Activated CD8-positive, alpha-beta memory T cell treated with anti-CD3 and anti-CD28 coated beads, Interleukin-2, amount 50 U/mL, for 1 hour (primary cell): Measurements from ENCODE around the gene TMEM37.

ENCODE experiments used
- DNase-seq: peaks from one replicate; pipeline ENCODE4 v3.0.0-alpha.2; 2020; ENCODE audit errors: extremely low read depth

The TMEM37 gene

DNA sequence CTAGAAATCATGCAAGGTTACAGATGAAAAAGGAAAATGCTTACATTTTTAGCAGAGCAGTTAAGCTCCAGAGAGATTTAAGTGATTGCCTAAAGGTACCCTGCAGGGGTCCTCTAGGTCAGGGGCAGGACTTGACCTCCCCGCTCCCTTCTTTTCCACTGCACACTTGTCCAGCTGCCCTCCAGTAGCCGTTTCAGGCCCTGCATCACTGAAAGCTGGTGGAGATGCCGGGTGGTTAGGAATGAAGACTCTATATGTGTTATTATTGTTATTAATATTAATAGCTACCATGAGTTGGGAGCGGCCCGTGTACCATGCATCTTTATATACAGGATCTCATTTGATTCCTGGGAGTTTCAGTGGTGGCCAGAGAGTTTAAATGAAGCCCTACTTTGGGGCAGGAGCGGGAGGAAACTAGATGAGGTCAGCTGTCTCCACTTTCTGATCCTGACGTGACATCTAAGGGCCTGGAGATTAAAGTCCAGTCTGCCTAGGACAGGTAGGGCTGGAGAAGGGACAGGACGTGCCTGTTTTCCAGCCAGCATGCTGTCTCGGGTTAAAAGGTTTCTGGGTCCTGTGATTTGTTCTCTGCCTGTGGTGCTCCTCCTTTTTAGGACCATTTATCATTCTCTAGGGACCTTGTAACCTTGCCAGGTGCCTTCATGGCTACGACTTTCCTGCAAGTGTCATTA, 2.1 kb downstream of the TMEM37 start:
- DNase-seq, result no peak

DNA sequence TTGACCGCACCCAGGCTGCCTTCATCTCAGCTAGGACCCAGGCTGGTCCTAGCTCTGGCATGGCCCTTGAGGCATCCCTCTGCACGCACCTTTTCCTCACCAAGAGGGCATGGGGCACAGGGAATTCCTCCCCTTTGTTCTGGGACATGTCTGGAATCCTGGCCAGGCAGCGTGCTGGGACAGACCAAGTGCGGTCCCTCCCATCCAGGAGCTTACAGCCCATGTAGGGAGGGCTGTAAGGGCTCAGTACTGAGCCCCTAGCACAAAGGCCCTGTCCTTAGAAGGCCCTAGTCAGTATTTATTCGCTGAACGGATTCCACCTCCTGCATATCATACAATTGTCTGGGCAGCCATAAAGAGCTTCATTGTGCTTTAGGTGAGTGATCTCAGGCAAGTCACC, 3.0 kb downstream of the TMEM37 start:
- no peak for DNase-seq

DNA sequence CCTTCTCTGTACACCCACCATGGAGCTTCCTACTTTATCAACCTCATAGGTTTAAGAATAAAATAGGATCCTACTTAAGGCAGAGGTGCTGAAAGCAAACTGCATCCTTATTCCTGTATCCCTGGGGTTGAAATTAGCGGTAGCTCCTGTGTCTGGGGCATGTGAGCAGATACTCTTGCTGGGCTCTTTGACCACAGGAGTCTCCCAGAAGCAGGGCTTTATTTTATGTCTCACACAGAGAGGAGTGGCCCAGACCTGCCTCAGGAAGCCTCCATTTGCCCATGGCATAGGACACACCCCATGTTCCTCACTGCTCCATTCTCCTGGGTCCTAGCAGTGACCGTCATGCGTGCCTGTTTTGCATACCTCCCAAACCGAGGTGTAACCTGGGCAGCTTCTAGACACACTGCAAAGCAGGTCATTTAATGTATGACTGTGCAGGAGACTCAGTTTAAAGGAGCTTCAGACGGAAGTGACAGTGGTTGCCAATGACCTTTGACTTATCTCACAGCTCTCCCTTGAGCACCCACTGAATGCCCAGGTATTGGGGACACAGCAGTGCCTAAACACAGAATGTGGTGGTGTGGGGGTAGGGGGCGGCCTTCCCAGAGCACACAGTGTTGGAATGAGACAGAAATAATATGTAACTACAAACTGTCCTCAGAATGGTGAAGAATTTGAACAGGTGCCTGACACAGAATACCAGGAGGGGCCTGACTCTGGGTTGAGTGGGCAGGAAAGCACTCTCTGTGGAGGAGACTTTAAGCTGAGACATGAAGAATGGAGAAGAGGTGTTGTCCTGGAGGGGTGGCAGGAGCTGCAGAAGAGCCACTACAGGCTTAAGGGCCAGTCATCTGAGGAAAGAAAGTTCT, 3.7 kb downstream of the TMEM37 start:
- no peak for DNase-seq

DNA sequence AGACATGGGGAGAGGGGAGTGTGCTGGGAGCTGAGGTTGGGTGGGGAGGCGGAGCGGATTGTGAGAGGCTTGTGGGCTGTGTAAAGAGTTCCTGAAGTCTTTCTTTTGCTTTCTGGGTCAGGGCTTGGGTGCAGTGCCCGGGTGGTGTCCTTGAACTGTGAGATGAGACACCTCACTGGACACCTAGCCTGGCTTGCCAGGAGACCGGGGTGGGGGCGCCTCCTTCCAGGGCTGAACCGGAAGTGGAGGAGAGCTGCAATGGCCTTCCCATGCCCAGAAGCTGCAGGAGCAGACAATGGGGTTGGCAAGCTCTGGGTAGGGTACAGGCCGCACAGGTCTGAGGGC, 4.3 kb downstream of the TMEM37 start:
- no peak for DNase-seq

DNA sequence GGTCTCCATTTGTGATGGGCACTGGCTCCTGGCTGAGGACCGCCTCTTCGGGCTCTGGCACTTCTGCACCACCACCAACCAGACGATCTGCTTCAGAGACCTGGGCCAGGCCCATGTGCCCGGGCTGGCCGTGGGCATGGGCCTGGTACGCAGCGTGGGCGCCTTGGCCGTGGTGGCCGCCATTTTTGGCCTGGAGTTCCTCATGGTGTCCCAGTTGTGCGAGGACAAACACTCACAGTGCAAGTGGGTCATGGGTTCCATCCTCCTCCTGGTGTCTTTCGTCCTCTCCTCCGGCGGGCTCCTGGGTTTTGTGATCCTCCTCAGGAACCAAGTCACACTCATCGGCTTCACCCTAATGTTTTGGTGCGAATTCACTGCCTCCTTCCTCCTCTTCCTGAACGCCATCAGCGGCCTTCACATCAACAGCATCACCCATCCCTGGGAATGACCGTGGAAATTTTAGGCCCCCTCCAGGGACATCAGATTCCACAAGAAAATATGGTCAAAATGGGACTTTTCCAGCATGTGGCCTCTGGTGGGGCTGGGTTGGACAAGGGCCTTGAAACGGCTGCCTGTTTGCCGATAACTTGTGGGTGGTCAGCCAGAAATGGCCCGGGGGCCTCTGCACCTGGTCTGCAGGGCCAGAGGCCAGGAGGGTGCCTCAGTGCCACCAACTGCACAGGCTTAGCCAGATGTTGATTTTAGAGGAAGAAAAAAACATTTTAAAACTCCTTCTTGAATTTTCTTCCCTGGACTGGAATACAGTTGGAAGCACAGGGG, 5.5 kb downstream of the TMEM37 start:
- DNase-seq, result no peak

DNA sequence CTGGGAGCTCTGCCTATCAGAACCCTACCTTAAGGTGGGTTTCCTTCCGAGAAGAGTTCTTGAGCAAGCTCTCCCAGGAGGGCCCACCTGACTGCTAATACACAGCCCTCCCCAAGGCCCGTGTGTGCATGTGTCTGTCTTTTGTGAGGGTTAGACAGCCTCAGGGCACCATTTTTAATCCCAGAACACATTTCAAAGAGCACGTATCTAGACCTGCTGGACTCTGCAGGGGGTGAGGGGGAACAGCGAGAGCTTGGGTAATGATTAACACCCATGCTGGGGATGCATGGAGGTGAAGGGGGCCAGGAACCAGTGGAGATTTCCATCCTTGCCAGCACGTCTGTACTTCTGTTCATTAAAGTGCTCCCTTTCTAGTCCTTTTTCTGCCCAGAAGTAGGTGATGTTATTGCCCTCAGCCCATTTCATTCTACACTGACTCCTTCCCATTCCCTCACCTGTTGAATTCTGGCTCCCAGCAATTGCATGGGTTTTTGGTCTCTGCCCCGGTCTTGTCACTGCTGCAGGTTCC, 6.5 kb downstream of the TMEM37 start:
- DNase-seq, result no peak

DNA sequence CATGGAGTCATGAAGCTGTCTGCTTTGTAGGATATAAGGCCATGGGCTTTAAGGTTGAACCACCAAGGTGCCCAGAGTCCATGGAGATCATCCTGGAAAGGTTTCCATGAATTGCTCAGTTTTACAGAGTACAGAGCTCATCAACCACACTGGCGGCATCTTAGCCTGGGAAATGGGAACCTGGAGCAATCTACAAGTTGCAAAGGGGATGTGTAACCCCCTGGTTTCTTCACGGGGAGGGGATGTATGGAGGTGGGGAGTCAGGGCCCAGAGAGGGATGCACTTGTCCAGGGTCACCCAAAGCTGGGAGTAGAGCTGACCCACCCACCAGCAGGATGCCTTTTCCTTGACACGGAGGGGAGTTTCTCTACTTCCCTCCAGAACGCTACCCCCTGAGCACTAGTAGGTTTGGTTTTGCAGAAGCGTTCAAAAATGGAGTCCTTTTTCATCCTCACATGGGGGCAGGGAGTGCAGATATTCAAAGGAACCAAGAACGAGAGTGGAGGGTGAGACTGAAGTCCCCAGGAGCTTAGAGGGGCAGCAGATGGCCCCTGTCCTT, 7.2 kb downstream of the TMEM37 start:
- DNase-seq, result no peak

DNA sequence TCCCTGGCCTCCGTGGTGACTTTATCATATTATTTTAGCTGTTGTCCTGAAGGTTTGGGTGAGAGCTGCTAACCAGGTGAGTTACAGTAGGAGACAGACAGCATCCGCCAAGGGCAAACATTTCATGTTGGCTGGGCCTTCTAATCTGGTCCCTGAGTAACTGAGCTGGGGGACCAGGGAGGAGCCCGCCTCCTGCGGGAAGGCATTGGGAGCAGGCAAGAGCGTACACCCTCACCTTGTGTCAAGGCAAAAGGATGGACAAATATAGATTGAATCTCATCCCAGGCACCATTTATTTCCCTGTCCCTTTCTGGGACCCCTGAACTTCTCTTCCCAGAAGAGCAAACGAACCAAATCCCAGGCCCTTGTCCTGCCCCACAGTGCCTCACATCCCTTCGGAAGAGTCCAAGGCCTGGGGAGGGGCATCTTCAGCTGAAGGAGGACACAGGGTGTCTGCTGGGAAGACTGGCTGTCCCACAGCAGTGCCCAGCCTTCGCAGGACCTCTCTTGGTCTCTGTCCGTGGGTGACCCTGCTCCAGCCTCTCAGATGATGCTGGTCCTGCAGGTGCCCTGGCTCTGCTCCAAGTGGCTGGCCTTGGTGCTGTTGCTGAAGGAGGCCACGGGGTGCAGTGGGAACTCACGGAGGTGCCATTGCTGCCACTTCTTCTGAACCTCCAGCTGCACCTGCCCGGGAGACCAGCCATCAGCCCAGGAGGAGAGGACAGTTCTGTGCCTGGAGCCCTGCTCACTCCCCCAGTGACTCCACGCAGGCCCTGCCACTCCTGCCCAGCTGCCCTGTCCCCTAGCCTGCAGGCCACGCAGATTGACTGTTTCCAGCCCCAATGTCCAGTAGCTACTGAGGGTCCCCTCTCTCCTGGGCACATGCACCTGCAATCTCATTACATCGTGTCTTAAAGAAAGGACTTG, 8.2 kb downstream of the TMEM37 start:
- DNase-seq, result no peak

DNA sequence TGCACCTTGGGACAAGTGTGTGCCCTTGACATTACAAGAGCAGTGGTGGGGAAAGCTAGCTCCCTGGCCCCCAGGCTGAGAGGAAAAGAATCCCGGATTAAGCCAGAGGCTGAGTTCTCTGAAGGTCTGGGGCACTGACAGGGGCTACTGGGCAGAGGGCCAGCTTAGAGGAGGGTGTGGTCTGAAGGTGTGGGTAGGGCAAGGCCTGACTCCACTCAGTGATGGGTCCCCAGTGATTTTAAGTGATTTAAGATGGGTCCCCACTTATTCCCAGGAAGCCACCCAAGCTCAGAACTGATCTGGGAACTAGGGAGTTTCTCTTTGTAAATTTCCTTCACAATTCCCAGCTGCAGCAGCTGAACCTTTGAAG, 8.8 kb downstream of the TMEM37 start:
- no peak for DNase-seq

DNA sequence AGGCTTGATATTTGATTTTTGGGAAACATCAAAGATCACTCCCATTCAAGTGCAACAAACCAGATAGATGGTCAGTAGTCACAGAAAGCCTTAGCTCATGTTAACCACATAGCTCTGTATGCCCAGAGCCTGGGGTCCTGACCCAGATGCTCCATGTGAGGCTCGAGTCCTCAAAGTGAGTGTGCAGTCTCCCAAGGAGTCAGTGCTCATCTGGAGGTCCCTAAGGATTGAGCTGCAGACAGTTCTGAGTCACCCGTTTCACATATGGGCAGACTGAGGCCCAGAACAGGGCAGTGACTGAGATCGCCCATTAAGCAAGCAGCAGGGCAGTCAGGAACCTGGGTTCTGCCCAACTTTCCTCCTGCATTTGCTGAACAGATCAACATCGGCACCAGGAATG, 9.2 kb downstream of the TMEM37 start:
- no peak for DNase-seq

DNA sequence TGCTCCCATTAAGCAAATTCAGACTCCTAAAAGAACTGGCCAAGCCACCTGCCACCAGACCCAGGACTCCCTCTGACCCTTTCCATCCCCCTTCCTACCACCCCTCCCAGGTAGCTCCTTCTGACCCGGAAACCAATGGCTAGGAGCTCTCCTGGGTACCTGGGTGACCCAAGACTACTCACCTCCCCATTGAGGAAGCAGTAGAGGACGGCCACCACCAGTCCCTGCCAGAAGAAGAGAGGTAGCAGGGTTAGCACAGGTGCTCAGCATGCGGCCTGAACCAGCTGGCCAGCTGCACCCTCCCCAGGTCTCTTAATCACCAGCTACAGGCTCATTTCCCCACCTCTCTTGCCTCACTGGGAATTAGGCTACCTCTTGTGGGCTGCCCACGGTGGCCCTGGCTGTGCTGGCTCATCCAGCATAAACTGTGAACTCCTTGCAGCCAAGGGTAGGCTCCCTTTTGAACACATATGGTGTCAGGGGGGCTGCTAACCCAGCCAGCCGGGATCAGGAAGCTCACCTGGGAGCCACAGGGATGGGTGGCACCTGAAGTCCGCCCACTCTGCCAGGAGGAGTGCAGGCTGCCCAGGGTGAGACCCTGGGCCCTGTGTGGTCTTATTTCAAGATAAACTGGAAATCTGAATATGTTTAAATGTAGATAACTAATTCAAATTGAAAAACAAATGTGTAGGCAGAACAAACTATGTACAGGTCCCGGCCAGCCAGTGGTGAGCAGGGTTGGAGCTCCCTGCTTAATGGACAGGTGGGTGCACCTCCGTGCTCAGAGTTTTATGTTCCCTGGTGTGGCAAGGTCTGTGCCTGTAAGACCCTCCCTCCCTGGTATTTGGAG, 9.9 kb downstream of the TMEM37 start:
- no peak for DNase-seq

DNA sequence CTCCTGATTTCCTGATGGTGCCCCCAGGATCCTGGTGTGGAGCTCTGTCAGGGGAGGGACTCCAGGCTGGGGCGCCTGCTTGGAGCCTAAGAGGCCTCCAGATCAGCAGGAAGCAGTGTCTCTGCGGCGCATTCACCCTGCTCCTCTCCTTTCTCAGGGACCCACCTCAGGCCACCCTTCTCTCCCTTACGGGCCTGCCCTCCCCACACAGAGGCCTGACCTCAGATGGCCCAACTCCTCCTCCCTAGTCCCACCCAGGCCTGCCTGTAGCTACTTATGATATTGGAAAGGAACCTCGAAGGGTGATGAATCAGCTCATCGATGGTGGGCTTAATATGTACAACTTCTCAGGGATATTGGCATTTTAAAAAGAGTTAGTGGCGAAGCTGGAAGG, 10.6 kb downstream of the TMEM37 start:
- DNase-seq, result no peak

DNA sequence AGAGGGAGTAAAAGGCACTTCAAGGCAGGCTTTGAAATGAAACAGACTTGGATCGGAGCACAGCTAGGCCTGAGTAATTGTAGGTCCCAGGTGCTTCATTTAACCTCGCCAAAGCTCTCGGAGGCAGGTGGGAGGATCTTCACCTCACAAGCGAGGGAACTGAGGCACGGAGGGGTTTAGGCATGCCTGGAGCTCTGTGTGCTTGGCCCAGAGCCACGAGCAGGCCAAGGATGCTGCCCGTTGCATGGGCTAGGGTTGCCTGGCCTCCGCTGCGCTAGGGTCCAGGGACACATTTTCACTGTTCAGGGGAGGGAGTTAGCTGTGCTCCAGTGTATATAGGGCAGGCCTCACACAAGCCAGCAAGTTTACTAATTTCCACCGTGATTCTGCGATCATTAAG, 11.2 kb downstream of the TMEM37 start:
- no peak for DNase-seq

DNA sequence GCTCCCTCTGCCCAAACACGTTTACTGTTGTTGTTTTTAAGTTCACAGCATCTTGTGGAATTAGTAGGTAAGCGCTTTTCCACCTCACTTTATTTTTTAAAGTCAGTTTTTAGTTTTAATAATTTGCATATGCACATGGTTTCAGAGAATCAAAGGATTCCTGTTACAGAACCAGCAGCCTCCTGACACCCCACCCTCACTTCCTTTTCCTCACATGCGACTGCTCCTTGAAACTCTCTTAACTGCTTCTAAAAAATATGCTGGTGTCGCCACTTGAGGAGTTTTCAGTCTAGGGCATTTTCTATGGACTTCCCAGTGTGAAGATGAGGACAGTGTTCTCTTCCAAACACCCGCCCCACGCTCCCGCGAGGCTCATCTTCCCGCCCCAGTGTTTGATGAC, 14.4 kb downstream of the TMEM37 start:
- no peak for DNase-seq

DNA sequence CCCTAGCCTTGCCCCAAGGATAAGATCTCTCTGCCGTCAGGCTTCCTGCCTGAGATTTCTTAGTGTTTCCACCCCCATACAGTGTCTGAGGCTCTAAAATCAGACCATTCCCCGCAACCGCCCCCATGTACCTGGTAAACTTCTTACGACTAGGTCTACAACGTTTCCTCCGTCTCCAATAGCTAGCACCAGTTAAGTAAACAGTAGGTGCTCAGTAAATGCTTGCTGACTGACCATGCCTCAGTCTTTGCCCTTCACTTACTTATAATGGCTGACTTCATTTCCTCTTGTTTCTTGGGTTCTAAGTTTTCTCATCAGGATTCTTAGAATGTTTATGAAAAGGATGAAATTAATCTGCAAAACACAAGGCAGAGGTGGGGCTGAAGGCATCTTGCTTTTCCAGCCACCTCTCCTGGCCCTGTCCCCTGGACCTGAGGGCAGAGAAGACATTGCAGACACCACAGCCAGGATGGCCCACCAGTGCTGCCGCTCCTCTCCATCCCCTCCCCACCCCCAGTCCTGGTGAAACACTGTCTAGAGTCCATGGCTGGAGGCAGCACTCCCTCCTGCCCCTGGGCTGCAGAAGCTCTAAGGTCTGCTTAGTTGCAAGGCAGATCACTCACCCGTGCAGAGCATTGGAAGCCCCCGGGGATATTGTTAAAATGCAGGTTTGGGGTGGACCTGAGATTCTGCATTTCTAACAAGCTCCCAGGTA, 16.9 kb downstream of the TMEM37 start:
- DNase-seq, result no peak

DNA sequence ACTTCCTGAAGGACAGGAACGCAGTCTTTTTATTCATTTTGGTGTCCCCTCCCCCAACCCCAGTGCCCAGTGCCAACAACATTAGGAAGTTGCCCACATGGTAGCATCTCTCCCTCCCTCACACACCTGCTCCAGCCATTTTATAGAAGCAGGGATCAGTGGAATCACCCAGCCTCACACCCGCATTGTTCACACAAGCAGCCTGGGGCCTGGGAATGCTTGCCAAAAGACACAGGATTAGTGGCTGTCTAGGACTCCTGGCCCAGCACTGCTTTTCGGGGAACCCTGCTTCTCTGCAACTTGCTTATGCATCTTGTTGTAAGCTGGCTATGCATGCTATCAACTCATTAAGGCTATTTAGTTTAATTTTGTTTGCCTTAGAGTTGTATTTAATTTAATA, 17.9 kb downstream of the TMEM37 start:
- DNase-seq, result no peak

DNA sequence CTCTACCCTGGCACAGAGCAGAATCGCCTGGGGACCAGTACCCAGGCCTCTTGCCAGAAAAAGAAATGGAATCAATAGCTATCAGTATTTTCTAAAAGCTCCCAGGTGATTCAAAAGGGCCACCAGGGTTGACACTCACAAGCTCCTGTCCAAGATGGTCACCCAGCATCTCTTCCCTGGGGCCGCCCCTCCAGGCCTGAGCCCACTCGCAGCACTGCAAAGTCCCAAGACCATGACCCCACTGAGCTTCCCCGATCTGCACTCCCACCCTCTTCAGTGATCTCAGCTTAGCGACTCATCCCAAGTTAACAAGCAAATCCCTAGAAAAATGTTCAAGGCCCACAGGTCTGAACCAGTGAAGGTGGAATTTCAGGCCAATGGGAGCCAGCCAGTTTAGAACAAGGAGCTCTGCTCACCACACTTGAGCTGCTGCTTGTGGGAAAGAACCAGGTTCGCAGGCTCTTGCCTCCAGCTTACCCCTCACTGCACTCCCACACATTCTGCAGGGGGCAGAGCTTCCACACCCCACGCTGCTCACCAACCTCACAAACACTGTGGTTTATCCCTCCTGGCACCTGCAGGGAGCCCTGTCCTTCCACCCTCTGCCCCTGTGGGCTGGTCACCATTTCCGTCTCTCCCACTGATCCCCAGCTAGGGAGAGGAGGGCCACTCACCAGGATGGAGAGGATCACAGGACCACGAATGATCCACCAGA, 19.8 kb downstream of the TMEM37 start:
- DNase-seq, result no peak

DNA sequence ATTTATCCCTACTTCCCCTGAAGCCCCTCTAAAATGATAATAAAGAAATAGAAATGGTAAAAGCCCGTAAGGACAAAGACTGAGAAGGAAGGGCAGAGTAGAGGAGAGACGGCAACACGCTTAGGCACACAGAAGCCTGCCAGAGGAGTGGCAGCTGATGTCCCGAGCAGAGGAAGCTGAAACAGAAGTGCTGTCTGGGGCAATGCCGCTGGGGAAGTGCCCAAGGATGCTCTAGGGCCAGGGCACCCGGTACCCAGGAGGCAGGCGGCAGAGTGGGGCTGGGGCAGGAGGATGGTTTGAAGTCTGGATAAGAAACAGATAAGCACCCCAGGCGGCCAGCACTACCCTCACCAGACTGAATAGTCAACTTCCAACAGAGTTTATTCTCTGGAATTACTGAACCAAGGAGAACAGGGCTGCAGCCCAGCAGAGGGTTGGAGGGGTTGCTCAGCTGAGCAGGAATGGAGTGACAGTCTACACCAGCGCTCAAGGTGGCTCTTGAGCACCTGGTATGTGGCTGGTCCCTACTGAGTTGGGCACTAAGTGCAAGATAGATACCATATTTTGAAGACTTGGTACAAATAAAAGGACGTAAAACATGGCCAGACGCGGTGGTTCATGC, 22.4 kb downstream of the TMEM37 start:
- DNase-seq, result no peak
